Stomach (tissue), 4 donors: ENCODE data around the gene SSTR1.

Experiments used
- CTCF ChIP-seq, 7 experiments: fragments of 450-650 bp in 4 of 7; fragments of 200-600 bp in 3 of 7; sonication (generic) in 3 of 7; IDR thresholded peaks; one replicate each; pipeline ENCODE4 v1.5.1; 2016 to 2019; ENCODE audit warnings: antibody characterized with exemption in 7 of 7, control low read depth in 2 of 7, mild to moderate bottlenecking in 1 of 7
- EP300 ChIP-seq: sonication (generic); formaldehyde crosslinking; IDR thresholded peaks from one replicate; pipeline ENCODE4 v1.6.1; 2017; ENCODE audit warnings: antibody characterized with exemption
- POLR2A ChIP-seq, 4 donors: fragments of 450-650 bp; IDR thresholded peaks; one replicate each; pipeline ENCODE4 v1.6.1; 2016; ENCODE audit warnings: antibody characterized with exemption in 4 of 4, control low read depth in 2 of 4, mild to moderate bottlenecking in 1 of 4, moderate library complexity in 1 of 4
- POLR2AphosphoS5 ChIP-seq, 3 donors: sonication (generic); formaldehyde crosslinking; IDR thresholded peaks; one replicate each; pipeline ENCODE4 v1.6.1; 2016; ENCODE audit warnings: antibody characterized with exemption in 3 of 3

- TF ChIP-seq CTCF (IDR thresholded peaks at IDR 0.05) (no peak), POLR2AphosphoS5 (IDR thresholded peaks at IDR 0.05) (no peak), POLR2A (IDR thresholded peaks at IDR 0.05) (no peak), EP300 (no peak)
Measured at GRCh38 chr14:38213001-38213400, 5.3 kb downstream of the SSTR1 start.
